Liver (tissue), 9 donors: ENCODE measurements around the gene PPP6R3. TPM values are rescaled to one million over a fixed set of nuclear protein-coding genes. Genes with fewer than 3 reads are reported as not detected.

ENCODE experiments used
- DNase-seq: peaks from one replicate; pipeline ENCODE4 v3.0.0-alpha.2; 2017; ENCODE audit warnings: low spot score
- H3K27ac ChIP-seq, 2 donors: one replicate each; pipeline ENCODE4 v1.7.0; 2013; ENCODE audit warnings: inconsistent platforms in 2 of 2, low read length in 2 of 2, control low read depth in 1 of 2, low read depth in 1 of 2, mild to moderate bottlenecking in 1 of 2
- H3K27me3 ChIP-seq, 4 donors: one replicate each; pipeline versions ENCODE4 v1.6.1 to v1.7.0; 2013; ENCODE audit warnings: low read length in 3 of 4, inconsistent platforms in 1 of 4, mild to moderate bottlenecking in 1 of 4, moderate library complexity in 1 of 4; ENCODE audit not compliant: control insufficient read depth in 4 of 4, insufficient read depth in 4 of 4
- H3K36me3 ChIP-seq, 4 donors: one replicate each; pipeline versions ENCODE4 v1.6.1 to v1.7.0; 2013; ENCODE audit warnings: low read length in 3 of 4, mild to moderate bottlenecking in 3 of 4, low read depth in 1 of 4, moderate library complexity in 1 of 4; ENCODE audit not compliant: control insufficient read depth in 4 of 4, insufficient read depth in 3 of 4
- H3K4me1 ChIP-seq, 4 donors: one replicate each; pipeline versions ENCODE4 v1.6.1 to v1.7.0; 2013; ENCODE audit warnings: low read length in 3 of 4, mild to moderate bottlenecking in 3 of 4, moderate library complexity in 1 of 4; ENCODE audit not compliant: control insufficient read depth in 4 of 4, insufficient read depth in 4 of 4
- H3K4me3 ChIP-seq, 3 donors: one replicate each; pipeline versions ENCODE4 v1.6.1 to v1.7.0; 2013; ENCODE audit warnings: low read length in 3 of 3, control low read depth in 1 of 3, low read depth in 1 of 3, mild to moderate bottlenecking in 1 of 3
- H3K9ac ChIP-seq, 2 donors: one replicate each; pipeline ENCODE4 v1.7.0; 2013; ENCODE audit warnings: low read length in 2 of 2, mild to moderate bottlenecking in 2 of 2, moderate library complexity in 2 of 2, control low read depth in 1 of 2, low read depth in 1 of 2
- H3K9me3 ChIP-seq, 4 donors: one replicate each; pipeline versions ENCODE4 v1.6.1 to v1.7.0; 2013; ENCODE audit warnings: low read length in 3 of 4; ENCODE audit not compliant: control insufficient read depth in 4 of 4
- EGR1 ChIP-seq, 2 donors: IDR thresholded peaks; 2 replicates each; pipeline ENCODE4 v1.6.1; 2016 to 2018; ENCODE audit warnings: antibody characterized with exemption in 2 of 2, low read depth in 2 of 2
- FOXA1 ChIP-seq: IDR thresholded peaks from 2 replicates; pipeline ENCODE4 v1.6.1; 2016; ENCODE audit warnings: antibody characterized with exemption
- GABPA ChIP-seq, 2 donors: IDR thresholded peaks in 1 of 2; conservative IDR thresholded peaks in 1 of 2; 2 replicates each; pipeline ENCODE4 v1.6.1; 2016; ENCODE audit warnings: antibody characterized with exemption in 2 of 2, mild to moderate bottlenecking in 1 of 2, moderate library complexity in 1 of 2
- RAD21 ChIP-seq, 2 donors: IDR thresholded peaks; 2 replicates each; pipeline ENCODE4 v1.6.1; 2016; ENCODE audit warnings: antibody characterized with exemption in 2 of 2, mild to moderate bottlenecking in 2 of 2
- RXRA ChIP-seq, 2 donors: IDR thresholded peaks; 2 replicates each; pipeline ENCODE4 v1.6.1; 2017 to 2018; ENCODE audit warnings: antibody characterized with exemption in 2 of 2, mild to moderate bottlenecking in 1 of 2
- SP1 ChIP-seq: IDR thresholded peaks from 2 replicates; pipeline ENCODE4 v1.6.1; 2018; ENCODE audit warnings: antibody characterized with exemption, mild to moderate bottlenecking
- TAF1 ChIP-seq: conservative IDR thresholded peaks from 2 replicates; pipeline ENCODE4 v1.6.1; 2016; ENCODE audit warnings: antibody characterized with exemption, mild to moderate bottlenecking
- YY1 ChIP-seq: IDR thresholded peaks from 2 replicates; pipeline ENCODE4 v1.6.1; 2016; ENCODE audit warnings: antibody characterized with exemption, mild to moderate bottlenecking
- WGBS: extraction: QIAGEN DNeasy Blood & Tissue Kit; methylation state at CpG from one replicate; pipeline ENCODE4 v1.1.7; 2013; 5-methylcytosine and 5-hydroxymethylcytosine counted together
- polyA plus RNA-seq, 2 donors: library from polyadenylated mRNA; stranded (reverse) in 1 of 2; unstranded in 1 of 2; fragments of 200-250 nt in 1 of 2; fragments of >200 nt in 1 of 2; fragmentation: Nextera tagmentation in 1 of 2; extraction: Ambion mirVana in 1 of 2; gene quantifications; one replicate each; pipeline versions ENCODE4 v1.2.1 to v1.2.3, GENCODE V29; 2013 to 2015
- total RNA-seq, 2 donors: library from RNA; depleted of rRNA; stranded (reverse); fragments of >200 nt; gene quantifications; one replicate each; pipeline ENCODE4 v1.2.3, GENCODE V29; 2014
- TF ChIP-seq, protein P1 (sequence below): IDR thresholded peaks from 2 replicates; pipeline ENCODE4 v1.6.1; 2016; ENCODE audit warnings: antibody characterized with exemption
- TF ChIP-seq, protein P2 (sequence below): IDR thresholded peaks from 2 replicates; pipeline ENCODE4 v1.6.1; 2016; ENCODE audit warnings: antibody characterized with exemption
- TF ChIP-seq, protein P3 (sequence below): fragments of 150-350 bp; IDR thresholded peaks from 2 replicates; pipeline ENCODE4 v1.5.1; 2017; ENCODE audit warnings: improper control_type of control experiment, low read depth, low read length; ENCODE audit not compliant: missing input control
- TF ChIP-seq, protein P4 (sequence below): IDR thresholded peaks from 2 replicates; pipeline ENCODE4 v1.6.1; 2016; ENCODE audit warnings: antibody characterized with exemption, mild to moderate bottlenecking
- donor health status: healthy.
- donor health status: healthy.
- donor health status: healthy.
- donor health status: healthy.
- donor health status: healthy.

The PPP6R3 gene
- total and polyA plus RNA-seq, 4 donors: 12.3 to 101 (median 58.1) TPM

DNA sequence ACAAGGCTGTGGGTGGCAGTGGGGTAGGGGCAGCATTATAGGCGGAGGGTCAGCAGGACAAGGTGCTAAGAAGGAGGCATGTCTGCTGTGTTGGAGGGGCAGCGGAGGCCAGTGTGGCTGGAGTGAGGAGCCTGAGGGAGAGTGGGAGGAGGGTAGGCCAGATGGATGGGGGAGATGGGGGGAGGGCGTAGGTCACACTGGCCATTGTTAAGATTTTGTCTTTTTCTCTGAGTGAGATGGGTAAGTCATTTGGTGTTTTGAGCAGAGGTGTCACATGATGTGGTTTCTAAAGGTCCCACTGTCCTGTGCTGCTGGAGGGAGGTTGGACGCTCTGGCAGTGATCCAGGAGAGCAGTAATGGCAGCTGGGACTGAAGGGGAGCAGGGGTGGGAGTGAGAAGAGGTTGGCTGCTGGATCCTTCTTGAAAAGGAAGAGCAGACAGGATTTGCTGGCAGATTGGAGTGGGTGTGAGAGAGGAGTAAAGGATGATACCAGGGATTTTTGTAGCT, 9.8 kb downstream of the PPP6R3 start (continued):
- TF ChIP-seq YY1: no peak
- no peak for TF ChIP-seq TAF1
- no peak for TF ChIP-seq SP1
- TF ChIP-seq RXRA (IDR thresholded peaks at IDR 0.05): no peak
- TF ChIP-seq EGR1 (IDR thresholded peaks at IDR 0.05; ENCODE audit: low read depth in 2 of 2): no peak
- TF ChIP-seq, protein P1, sequence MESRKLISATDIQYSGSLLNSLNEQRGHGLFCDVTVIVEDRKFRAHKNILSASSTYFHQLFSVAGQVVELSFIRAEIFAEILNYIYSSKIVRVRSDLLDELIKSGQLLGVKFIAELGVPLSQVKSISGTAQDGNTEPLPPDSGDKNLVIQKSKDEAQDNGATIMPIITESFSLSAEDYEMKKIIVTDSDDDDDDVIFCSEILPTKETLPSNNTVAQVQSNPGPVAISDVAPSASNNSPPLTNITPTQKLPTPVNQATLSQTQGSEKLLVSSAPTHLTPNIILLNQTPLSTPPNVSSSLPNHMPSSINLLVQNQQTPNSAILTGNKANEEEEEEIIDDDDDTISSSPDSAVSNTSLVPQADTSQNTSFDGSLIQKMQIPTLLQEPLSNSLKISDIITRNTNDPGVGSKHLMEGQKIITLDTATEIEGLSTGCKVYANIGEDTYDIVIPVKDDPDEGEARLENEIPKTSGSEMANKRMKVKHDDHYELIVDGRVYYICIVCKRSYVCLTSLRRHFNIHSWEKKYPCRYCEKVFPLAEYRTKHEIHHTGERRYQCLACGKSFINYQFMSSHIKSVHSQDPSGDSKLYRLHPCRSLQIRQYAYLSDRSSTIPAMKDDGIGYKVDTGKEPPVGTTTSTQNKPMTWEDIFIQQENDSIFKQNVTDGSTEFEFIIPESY: no peak

DNA sequence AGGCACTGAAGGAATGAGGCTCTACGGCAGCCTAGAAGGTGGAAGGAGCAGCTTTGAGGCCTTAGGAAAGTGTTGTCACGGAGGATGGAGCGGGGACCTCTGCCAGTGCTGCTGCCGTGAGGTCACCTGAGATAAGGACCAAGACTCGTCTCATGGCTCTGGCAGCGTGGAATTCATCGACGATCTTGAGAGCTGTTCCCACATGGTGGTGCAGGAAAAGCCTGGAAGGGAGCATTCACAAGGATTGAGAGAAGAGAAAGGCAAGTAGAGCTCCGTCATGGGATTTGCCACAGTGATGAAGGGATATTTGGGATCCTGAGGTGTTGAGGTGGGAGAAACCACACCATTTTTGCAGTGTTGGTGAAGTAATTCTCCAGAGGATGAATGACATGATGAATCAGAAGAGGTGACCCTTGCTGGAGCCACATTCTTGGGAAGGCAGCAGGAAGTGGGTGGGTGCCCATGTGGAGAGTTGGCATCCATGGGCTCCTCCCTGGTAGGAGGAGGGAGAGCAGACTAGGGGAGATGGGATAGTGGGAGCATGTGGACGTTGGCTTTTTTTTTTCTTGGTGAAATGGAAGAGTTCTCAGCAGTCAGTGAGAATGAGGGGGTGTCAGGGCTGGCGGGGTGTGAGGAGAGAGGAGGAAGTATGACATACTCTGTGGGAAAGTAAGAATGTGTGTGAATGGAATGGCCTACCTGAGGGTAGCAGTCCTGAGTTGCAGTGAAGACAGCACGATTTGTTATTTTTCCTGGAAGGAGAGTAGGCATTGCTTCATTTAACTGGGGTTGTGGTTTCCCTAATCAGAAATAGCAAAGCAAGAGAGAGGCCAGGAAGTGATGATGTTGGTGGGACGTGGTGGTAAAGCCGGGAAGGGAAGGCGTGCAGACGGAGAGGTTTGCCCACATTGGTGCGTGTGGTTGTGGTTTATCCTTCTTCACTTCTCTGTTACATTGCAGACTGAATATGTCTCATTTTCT, 11.1 kb downstream of the PPP6R3 start:
- H3K9me3 ChIP-seq: no peaks in the 10 kb centered on the region
- peaks cover 0 to 3% (median 1%) of the 10 kb centered on the region in 4 donors for H3K36me3 ChIP-seq
- peaks cover 1 to 36% (median 32%) of the 10 kb centered on the region in 4 donors for H3K4me1 ChIP-seq
- no peak overlapping the region for H3K9ac ChIP-seq
- no peak overlapping the region for H3K4me3 ChIP-seq
- WGBS: 85% methylated on average over 17 of the region's 17 CpGs
- DNase-seq: no peak
- TF ChIP-seq RAD21 (IDR thresholded peaks at IDR 0.05) (no peak), GABPA (IDR thresholded peaks at IDR 0.05 in 1 of 2, conservative IDR thresholded peaks at IDR 0.05 in 1 of 2) (no peak), FOXA1 (no peak), YY1 (no peak), SP1 (no peak)
- TF ChIP-seq, protein P2, sequence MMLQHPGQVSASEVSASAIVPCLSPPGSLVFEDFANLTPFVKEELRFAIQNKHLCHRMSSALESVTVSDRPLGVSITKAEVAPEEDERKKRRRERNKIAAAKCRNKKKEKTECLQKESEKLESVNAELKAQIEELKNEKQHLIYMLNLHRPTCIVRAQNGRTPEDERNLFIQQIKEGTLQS: no peak
- TF ChIP-seq, protein P3, sequence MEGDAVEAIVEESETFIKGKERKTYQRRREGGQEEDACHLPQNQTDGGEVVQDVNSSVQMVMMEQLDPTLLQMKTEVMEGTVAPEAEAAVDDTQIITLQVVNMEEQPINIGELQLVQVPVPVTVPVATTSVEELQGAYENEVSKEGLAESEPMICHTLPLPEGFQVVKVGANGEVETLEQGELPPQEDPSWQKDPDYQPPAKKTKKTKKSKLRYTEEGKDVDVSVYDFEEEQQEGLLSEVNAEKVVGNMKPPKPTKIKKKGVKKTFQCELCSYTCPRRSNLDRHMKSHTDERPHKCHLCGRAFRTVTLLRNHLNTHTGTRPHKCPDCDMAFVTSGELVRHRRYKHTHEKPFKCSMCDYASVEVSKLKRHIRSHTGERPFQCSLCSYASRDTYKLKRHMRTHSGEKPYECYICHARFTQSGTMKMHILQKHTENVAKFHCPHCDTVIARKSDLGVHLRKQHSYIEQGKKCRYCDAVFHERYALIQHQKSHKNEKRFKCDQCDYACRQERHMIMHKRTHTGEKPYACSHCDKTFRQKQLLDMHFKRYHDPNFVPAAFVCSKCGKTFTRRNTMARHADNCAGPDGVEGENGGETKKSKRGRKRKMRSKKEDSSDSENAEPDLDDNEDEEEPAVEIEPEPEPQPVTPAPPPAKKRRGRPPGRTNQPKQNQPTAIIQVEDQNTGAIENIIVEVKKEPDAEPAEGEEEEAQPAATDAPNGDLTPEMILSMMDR: no peak
- TF ChIP-seq, protein P4, sequence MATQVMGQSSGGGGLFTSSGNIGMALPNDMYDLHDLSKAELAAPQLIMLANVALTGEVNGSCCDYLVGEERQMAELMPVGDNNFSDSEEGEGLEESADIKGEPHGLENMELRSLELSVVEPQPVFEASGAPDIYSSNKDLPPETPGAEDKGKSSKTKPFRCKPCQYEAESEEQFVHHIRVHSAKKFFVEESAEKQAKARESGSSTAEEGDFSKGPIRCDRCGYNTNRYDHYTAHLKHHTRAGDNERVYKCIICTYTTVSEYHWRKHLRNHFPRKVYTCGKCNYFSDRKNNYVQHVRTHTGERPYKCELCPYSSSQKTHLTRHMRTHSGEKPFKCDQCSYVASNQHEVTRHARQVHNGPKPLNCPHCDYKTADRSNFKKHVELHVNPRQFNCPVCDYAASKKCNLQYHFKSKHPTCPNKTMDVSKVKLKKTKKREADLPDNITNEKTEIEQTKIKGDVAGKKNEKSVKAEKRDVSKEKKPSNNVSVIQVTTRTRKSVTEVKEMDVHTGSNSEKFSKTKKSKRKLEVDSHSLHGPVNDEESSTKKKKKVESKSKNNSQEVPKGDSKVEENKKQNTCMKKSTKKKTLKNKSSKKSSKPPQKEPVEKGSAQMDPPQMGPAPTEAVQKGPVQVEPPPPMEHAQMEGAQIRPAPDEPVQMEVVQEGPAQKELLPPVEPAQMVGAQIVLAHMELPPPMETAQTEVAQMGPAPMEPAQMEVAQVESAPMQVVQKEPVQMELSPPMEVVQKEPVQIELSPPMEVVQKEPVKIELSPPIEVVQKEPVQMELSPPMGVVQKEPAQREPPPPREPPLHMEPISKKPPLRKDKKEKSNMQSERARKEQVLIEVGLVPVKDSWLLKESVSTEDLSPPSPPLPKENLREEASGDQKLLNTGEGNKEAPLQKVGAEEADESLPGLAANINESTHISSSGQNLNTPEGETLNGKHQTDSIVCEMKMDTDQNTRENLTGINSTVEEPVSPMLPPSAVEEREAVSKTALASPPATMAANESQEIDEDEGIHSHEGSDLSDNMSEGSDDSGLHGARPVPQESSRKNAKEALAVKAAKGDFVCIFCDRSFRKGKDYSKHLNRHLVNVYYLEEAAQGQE: no peak
- TF ChIP-seq, protein P1: no peak
- no peaks in the 10 kb centered on the region for H3K27me3 ChIP-seq
- no peak overlapping the region for H3K27ac ChIP-seq
